ENCODE measurements around the gene HS3ST1.

The HS3ST1 gene

DNA sequence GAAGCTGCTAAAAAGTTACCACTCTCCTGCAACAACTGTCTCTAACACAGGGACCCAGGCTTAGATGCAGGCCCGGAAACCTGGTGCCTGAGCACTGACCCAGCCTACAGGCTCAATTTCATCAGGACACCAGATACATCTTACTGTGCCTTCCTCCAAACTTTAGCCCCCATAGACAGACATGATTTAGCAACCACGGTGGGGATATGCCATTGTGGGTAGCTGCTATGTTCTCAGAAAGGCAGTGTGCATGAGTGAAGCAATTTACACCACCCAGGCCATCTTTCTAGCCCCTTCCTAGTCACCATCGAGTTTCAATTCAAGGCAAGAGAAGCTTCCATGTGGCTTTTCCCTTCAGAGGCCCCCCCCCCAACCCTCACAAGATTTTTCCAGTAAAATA lies 2.7 kb downstream of the HS3ST1 start:
- TF ChIP-seq ZFX (IDR thresholded peaks at IDR 0.05): no peak
- TF ChIP-seq, protein P1, sequence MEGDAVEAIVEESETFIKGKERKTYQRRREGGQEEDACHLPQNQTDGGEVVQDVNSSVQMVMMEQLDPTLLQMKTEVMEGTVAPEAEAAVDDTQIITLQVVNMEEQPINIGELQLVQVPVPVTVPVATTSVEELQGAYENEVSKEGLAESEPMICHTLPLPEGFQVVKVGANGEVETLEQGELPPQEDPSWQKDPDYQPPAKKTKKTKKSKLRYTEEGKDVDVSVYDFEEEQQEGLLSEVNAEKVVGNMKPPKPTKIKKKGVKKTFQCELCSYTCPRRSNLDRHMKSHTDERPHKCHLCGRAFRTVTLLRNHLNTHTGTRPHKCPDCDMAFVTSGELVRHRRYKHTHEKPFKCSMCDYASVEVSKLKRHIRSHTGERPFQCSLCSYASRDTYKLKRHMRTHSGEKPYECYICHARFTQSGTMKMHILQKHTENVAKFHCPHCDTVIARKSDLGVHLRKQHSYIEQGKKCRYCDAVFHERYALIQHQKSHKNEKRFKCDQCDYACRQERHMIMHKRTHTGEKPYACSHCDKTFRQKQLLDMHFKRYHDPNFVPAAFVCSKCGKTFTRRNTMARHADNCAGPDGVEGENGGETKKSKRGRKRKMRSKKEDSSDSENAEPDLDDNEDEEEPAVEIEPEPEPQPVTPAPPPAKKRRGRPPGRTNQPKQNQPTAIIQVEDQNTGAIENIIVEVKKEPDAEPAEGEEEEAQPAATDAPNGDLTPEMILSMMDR (conservative IDR thresholded peaks at IDR 0.05): no peak

DNA sequence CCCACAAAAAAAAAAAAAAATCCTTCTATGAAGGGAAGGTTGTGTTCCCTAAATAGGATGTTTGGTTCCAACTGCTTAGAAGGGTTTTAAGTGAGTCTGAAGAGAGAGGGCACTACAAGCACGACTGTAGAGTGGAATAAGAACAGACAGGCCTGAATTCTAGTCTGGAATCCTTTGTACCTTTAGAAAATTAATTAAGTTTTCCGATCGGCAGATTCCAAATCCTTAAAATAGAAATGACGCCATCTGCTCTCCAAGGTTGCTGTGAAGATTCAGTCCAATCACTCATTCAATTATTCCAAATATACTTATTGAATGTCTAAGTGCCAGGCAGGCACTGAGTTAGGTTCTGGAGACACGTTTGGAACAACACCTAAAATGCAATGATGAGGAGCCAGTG lies 3.8 kb downstream of the HS3ST1 start:
- TF ChIP-seq, protein P1 (conservative IDR thresholded peaks at IDR 0.05): no peak
- TF ChIP-seq ZFX (IDR thresholded peaks at IDR 0.05): no peak
- H3K27ac ChIP-seq: no peak overlapping the region

More for the DNA sequence above, 2.7 kb downstream of the HS3ST1 start:
- H3K27ac ChIP-seq: no peak overlapping the region

DNA sequence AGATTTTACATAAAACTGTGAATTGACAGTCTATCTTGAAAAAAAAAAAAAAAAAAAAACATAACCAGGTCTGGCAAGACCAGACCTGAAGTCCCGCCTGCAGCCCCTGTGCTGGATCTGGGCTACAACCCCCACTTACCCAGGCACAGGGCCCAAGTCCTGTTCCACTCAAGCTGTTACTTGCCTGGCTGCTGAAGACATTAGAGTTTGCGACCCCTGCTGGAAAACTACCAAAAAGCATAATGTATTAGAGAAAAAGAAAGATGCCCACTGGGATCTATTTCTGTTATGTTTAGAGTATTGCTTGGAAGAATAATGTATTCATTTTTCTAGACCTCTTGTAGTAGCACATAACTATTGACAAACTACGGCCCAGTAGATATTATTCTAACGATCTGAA lies 4.7 kb downstream of the HS3ST1 start:
- TF ChIP-seq, protein P1 (conservative IDR thresholded peaks at IDR 0.05): peak; percentile 18; the same call in 1 of the 2 replicates
- no peak for TF ChIP-seq ZFX (IDR thresholded peaks at IDR 0.05)
- H3K27ac ChIP-seq: no peak overlapping the region

DNA sequence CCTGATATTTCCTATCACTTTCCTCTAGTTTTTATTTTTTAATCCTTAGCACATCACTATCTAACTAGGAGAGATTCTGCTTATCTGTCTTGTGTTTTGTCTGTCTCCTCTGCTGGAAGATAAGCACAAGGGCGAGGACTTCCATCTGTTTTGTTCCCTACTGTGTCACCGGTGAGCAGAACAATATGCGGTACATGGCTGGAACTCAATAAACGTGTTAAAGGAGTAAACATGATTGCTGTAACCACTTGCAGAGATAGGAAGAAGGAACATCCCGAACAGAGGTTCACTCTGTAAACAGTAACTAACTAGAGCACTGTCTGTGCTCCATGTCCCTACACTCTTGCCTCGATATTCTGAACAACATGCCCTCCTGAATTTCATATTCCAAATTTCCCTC lies 5.2 kb downstream of the HS3ST1 start:
- no peak for TF ChIP-seq ZFX (IDR thresholded peaks at IDR 0.05)
- TF ChIP-seq, protein P1 (conservative IDR thresholded peaks at IDR 0.05): no peak

DNA sequence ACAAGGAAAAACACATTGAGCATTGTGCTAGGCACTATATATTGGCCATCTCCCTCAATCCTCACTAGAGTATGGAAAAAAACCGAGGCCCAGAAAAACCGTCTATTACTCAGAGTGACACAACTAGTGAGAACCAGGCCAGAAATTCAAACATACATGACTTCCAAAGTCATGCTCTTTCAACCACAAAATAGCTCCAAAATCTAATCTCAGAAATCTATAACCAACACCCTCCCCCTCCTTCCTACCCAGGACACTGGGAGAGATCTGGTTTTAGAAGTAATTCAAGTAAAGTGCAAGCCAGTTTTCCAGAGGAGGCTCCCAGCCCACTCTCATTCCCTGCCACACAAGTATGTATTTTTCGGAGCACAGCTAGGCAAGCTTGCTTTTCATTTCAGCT lies 7.6 kb downstream of the HS3ST1 start:
- no peak overlapping the region for H3K27ac ChIP-seq
- TF ChIP-seq ZFX (IDR thresholded peaks at IDR 0.05): no peak
- TF ChIP-seq, protein P1 (conservative IDR thresholded peaks at IDR 0.05): no peak

More for the DNA sequence above, 5.2 kb downstream of the HS3ST1 start:
- H3K27ac ChIP-seq: no peak overlapping the region

DNA sequence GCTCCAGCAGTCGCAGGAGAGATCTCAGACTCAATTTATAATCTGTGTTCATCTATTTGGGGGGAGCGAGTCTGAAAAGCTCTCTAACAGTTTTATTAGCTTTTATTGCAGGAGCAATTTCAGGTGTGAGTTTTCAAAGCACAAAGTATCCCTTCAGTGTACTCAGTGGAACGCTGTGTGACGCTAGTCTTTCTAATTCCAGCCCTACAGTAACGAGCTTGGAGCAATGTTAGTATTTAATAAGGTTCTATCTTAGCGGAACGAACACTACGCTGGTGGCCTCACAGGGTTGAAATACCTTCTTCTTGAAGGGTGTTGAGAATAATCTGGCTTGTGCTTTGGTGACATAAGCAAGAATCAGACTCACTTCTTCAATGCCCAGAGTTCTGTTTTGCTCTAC lies 8.4 kb downstream of the HS3ST1 start:
- TF ChIP-seq, protein P1 (conservative IDR thresholded peaks at IDR 0.05): no peak
- TF ChIP-seq ZFX (IDR thresholded peaks at IDR 0.05): no peak
- H3K27ac ChIP-seq: no peak overlapping the region

DNA sequence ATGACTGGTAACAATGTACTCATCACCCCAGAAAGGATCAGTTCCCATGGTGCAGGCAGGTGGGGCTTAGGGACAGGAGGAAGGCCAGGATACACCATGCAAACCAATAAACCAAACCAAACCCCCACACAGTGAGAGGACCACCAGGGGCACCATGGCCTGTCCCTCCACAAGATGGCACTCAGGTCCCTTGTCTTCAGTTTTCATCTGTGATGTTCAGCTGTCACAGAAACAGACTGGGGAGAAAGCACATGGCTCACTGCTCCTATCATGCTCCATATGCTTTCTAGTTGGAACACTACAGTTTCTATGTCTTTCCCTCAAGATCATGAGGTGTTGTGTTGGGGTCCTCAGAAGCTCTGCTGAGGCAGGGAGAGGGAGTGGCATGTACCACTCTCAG lies 10.1 kb downstream of the HS3ST1 start:
- no peak overlapping the region for H3K27ac ChIP-seq
- TF ChIP-seq ZFX (IDR thresholded peaks at IDR 0.05): no peak
- TF ChIP-seq, protein P1 (conservative IDR thresholded peaks at IDR 0.05): no peak

Measured in C4-2B (cell line).